Fibroblast of lung (primary cell): ENCODE results near the gene USH1G.
"Not testable (repeated sequence)": the region's sequence is repeated elsewhere in the genome, so short reads cannot be mapped to it uniquely, and the experiment has no call there.

Source experiments
- CTCF ChIP-seq, 2 donors: IDR thresholded peaks in 1 of 2; conservative IDR thresholded peaks in 1 of 2; 1 replicate in 1 of 2; 2 replicates in 1 of 2; pipeline ENCODE4 v1.5.1; 2011 to 2012; ENCODE audit warnings: low read length in 2 of 2, control low read depth in 1 of 2, inconsistent platforms in 1 of 2, low read depth in 1 of 2, mild to moderate bottlenecking in 1 of 2
- EZH2 ChIP-seq: IDR thresholded peaks from 2 replicates; pipeline ENCODE4 v1.5.1; 2012; ENCODE audit warnings: low read length, control low read depth, mild to moderate bottlenecking; ENCODE audit errors: missing control alignments

DNA sequence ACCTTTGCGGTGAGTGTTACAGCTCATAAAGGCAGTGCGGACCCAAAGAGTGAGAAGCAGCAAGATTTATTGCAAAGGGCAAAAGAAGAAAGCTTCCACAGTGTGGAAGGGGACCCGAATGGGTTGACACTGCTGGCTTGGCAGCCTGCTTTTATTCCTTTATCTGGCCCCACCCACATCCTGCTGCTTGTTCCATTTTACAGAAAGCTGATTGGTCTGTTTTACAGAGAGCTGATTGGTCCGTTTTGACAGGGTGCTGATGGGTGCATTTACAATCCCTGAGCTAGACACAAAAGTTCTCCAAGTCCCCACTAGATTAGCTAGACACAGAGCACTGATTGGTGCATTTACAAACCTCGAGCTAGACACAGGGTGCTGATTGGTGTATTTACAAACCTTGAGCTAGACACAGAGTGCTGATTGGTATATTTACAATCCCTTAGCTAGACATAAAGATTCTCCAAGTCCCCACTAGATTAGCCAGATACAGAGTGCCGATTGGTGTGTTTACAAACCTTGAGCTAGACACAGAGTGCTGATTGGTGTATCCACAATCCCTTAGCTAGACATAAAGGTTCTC lies 16.8 kb downstream of the USH1G start:
- TF ChIP-seq CTCF (conservative IDR thresholded peaks at IDR 0.05 in 1 of 2, IDR thresholded peaks at IDR 0.05 in 1 of 2; ENCODE audit: low read depth in 1 of 2, low read length in 2 of 2); EZH2: not testable (repeated sequence)
